DND-41 (cell line): ENCODE data around the gene PTER.

Experiments used
- ATAC-seq: fragments of 200-7000 bp; cut with Tn5 transposase; 3 replicates; pipeline ENCODE4 v1.9.1; 2021; ENCODE audit warnings: low read depth; ENCODE audit not compliant: insufficient read depth
- DNase-seq: peaks from one replicate; pipeline ENCODE4 v3.0.0-alpha.2; 2020
- H2AFZ ChIP-seq: 2 replicates; pipeline ENCODE4 v1.6.0; 2012; ENCODE audit warnings: low read depth, low read length
- H3K27ac ChIP-seq: 2 replicates; pipeline ENCODE4 v1.5.1; 2012; ENCODE audit warnings: low read length, inconsistent platforms
- H3K27me3 ChIP-seq: fragments of 200-600 bp; sonication (generic); 2 replicates; pipeline ENCODE4 v1.6.0; 2012; ENCODE audit warnings: low read length, mild to moderate bottlenecking, inconsistent platforms; ENCODE audit not compliant: insufficient read depth, poor library complexity
- H3K36me3 ChIP-seq: 2 replicates; pipeline ENCODE4 v1.5.1; 2012; ENCODE audit warnings: low read length, inconsistent platforms; ENCODE audit not compliant: insufficient read depth
- H3K4me1 ChIP-seq: 2 replicates; pipeline ENCODE4 v1.5.1; 2012; ENCODE audit warnings: mild to moderate bottlenecking, low read length; ENCODE audit not compliant: insufficient read depth
- H3K4me2 ChIP-seq: 2 replicates; pipeline ENCODE4 v1.6.0; 2012; ENCODE audit warnings: mild to moderate bottlenecking, moderate library complexity, low read length, inconsistent platforms; ENCODE audit not compliant: insufficient read depth
- H3K4me3 ChIP-seq, 2 experiments: fragments of 200-600 bp in 1 of 2; shearing (Covaris generic) in 1 of 2; 2 replicates each; pipeline ENCODE4 v1.5.1; 2012 to 2016; ENCODE audit warnings: inconsistent platforms in 2 of 2, low read length in 2 of 2, mild to moderate bottlenecking in 2 of 2, low read depth in 1 of 2, moderate library complexity in 1 of 2
- H3K79me2 ChIP-seq: 2 replicates; pipeline ENCODE4 v1.6.0; 2012; ENCODE audit warnings: low read length, inconsistent platforms; ENCODE audit not compliant: insufficient read depth
- H3K9ac ChIP-seq: 2 replicates; pipeline ENCODE4 v1.6.0; 2012; ENCODE audit warnings: low read depth, mild to moderate bottlenecking, inconsistent platforms, low read length, moderate library complexity
- H3K9me3 ChIP-seq: 2 replicates; pipeline ENCODE4 v1.5.1; 2012; ENCODE audit warnings: low read length, moderate library complexity, mild to moderate bottlenecking, inconsistent platforms; ENCODE audit not compliant: insufficient read depth, severe bottlenecking
- H4K20me1 ChIP-seq: 2 replicates; pipeline ENCODE4 v1.6.0; 2012; ENCODE audit warnings: low read length; ENCODE audit not compliant: insufficient read depth
- EZH2 ChIP-seq: IDR thresholded peaks from 3 replicates; pipeline ENCODE4 v1.6.1; 2012; ENCODE audit warnings: borderline replicate concordance, low read depth, mild to moderate bottlenecking, moderate library complexity, low read length, inconsistent platforms; ENCODE audit not compliant: severe bottlenecking
- TF ChIP-seq, protein P1 (sequence below): IDR thresholded peaks from 2 replicates; pipeline ENCODE4 v1.5.1; 2012; ENCODE audit warnings: borderline replicate concordance, low read length, moderate library complexity, mild to moderate bottlenecking; ENCODE audit not compliant: poor library complexity, severe bottlenecking; ENCODE audit errors: extremely low read depth

PTER gene

DNA sequence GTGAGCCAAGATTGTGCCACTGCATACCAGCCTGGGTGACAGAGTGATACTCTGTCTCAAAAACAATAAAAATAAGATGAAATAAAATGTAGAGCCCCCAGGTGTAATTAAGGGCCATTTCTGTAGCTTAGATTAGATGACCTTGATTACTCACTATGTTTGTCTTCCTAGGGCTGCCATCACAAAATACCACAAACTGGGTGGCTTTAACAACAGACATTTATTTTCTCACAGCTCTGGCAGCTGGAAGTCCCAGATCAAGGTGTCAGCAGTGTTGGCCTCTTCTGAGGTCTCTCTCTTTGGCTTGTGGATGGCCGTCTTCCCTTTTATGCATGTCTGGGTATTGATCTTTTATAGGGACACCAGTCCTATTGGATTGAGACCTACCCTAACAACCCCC lies 6.1 kb downstream of the PTER start:
- Histone ChIP-seq H3K27me3 (no peaks in the 10 kb centered on the region), H3K4me3 (no peak overlapping the region), H3K27ac (no peak overlapping the region), H3K4me1 (peaks cover 34% of the 10 kb centered on the region), H2AFZ (no peak overlapping the region), H3K9ac (no peak overlapping the region), H3K36me3 (peaks cover 56% of the 10 kb centered on the region), H4K20me1 (peaks cover 33% of the 10 kb centered on the region; the same call in 1 of the 2 replicates), H3K4me2 (no peak overlapping the region), H3K9me3 (no peaks in the 10 kb centered on the region), H3K79me2 (peaks cover 100% of the 10 kb centered on the region)
- DNase-seq, result no peak
- ATAC-seq, result no peak
- TF ChIP-seq EZH2, result no peak
- TF ChIP-seq, protein P1, sequence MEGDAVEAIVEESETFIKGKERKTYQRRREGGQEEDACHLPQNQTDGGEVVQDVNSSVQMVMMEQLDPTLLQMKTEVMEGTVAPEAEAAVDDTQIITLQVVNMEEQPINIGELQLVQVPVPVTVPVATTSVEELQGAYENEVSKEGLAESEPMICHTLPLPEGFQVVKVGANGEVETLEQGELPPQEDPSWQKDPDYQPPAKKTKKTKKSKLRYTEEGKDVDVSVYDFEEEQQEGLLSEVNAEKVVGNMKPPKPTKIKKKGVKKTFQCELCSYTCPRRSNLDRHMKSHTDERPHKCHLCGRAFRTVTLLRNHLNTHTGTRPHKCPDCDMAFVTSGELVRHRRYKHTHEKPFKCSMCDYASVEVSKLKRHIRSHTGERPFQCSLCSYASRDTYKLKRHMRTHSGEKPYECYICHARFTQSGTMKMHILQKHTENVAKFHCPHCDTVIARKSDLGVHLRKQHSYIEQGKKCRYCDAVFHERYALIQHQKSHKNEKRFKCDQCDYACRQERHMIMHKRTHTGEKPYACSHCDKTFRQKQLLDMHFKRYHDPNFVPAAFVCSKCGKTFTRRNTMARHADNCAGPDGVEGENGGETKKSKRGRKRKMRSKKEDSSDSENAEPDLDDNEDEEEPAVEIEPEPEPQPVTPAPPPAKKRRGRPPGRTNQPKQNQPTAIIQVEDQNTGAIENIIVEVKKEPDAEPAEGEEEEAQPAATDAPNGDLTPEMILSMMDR, result no peak

DNA sequence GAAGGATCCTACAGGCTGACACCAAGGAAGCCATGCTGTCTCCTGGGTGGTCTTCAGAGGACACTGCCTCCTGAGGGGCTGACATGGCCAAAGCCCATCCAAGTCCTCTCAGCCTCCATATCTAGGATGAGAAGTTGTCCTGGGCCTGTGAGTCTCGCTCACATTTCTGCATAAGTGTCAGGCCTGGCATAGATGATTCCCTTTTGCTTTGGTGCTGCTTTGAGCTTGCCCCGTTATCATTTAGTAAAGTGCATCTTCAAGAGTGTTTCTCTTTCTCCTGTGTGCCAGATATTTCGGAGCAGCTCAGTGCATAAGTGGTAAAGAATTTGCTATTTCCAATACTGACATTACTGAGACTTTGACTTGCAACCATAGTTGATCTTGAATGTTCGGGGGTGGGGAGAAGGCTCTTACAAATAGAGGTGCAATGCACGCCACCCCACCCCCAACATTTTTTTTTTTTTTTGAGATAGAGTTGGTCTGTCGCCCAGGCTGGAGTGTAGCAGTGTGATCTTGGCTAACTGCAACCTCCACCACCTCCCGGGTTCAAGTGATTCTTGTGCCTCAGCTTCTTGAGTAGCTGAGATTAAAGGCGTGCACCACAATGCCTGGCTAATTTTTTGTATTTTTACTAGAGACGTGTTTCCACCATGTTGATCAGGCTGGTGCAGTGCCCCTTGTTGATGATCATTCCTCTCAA lies 9.1 kb downstream of the PTER start:
- H3K79me2 ChIP-seq, result peaks cover 100% of the 10 kb centered on the region
- peaks cover 58% of the 10 kb centered on the region; the same call in 1 of the 2 replicates for H4K20me1 ChIP-seq
- no peaks in the 10 kb centered on the region for H3K9me3 ChIP-seq

DNA sequence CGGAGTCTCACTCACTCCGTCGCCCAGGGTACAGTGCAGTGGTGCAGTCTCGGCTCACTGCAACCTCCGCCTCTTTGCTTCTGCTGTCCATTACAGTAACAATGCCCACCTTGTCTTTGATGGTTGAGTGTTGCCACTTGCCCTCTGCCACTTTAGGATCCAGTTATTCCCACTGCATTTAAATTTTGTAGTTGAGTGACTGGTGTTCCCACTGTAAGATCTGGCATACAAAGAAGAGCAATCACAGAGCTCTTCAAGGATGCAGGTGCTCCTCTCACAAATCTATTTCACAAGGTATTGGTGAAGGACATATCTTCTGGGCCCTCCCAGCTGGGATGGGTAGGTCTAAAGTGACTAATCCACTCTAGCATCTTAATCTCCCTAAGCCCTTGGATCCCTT lies 12.6 kb downstream of the PTER start:
- Histone ChIP-seq H3K4me3 (no peak overlapping the region), H2AFZ (no peak overlapping the region), H4K20me1 (peaks cover 56% of the 10 kb centered on the region; the same call in 1 of the 2 replicates), H3K27ac (no peak overlapping the region), H3K27me3 (no peaks in the 10 kb centered on the region), H3K9me3 (no peaks in the 10 kb centered on the region), H3K36me3 (peaks cover 34% of the 10 kb centered on the region), H3K9ac (no peak overlapping the region), H3K79me2 (peaks cover 81% of the 10 kb centered on the region), H3K4me1 (no peaks in the 10 kb centered on the region), H3K4me2 (no peak overlapping the region)
- ATAC-seq (no peak), DNase-seq (no peak)
- no peak for TF ChIP-seq EZH2
- TF ChIP-seq, protein P1, result no peak

More for the DNA sequence above, 9.1 kb downstream of the PTER start:
- Histone ChIP-seq H3K4me3 (no peak overlapping the region), H3K27me3 (no peaks in the 10 kb centered on the region), H3K4me2 (no peak overlapping the region), H3K36me3 (peaks cover 53% of the 10 kb centered on the region), H3K9ac (no peak overlapping the region), H3K27ac (no peak overlapping the region), H2AFZ (no peak overlapping the region), H3K4me1 (peaks cover 5% of the 10 kb centered on the region; the same call in 1 of the 2 replicates)
- ATAC-seq (no peak), DNase-seq (no peak)
- no peak for TF ChIP-seq EZH2

DNA sequence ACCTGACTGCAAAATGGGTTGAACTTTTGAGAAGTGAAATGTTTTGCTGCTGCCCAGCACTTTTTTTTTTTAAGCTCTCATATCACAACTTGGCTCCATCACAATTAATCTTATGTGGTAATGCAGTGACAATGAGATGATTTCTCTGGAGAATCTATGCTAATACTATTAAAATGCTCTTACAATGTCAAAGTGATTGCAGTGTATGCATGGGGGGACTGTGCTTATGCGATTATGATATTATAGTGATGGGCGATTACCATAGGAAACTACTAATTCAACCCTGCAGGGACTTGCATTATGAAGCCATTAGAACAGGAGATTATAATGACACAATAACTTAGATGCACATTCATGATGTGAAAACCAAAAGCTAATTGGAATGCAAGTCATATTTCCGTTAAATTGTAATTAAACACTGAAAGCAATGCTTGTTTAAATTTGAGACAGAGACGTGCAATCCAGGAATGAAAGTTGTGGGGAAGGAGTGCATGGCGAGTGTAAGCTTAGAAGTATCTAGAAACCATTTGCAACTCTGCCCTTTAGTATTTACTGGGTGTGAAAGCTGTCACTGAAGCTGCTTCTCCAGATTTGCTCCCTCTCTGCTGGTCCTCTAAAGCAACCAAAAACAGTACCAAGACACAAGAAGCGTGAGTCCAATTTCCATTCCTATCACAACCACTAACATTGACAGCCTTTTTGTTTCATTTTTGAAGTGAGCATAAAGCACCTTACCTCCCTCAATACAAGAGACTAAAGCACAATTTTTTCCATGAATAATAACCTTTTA lies 21.6 kb downstream of the PTER start:
- DNase-seq (no peak), ATAC-seq (no peak)
- Histone ChIP-seq H2AFZ (no peak overlapping the region), H4K20me1 (peaks cover 16% of the 10 kb centered on the region; the same call in 1 of the 2 replicates), H3K4me3 (no peak overlapping the region), H3K79me2 (peaks cover 53% of the 10 kb centered on the region), H3K9me3 (no peaks in the 10 kb centered on the region), H3K27ac (no peak overlapping the region), H3K4me2 (no peak overlapping the region), H3K9ac (no peak overlapping the region), H3K4me1 (no peaks in the 10 kb centered on the region), H3K27me3 (no peaks in the 10 kb centered on the region), H3K36me3 (0 out of 2 replicates have a peak, but pooled peaks cover 2% of the 10 kb centered on the region)
- TF ChIP-seq, protein P1, result no peak
- no peak for TF ChIP-seq EZH2
